NCI-H146 treated with DMSO at 0.1 percent for 48 hours (cell line): ENCODE data around the gene SYTL3.
A peak's percentile ranks its signal among the peaks of the same experiment; 100 is the strongest.
"Not testable (repeated sequence)": the region's sequence is repeated elsewhere in the genome, so short reads cannot be mapped to it uniquely, and the experiment has no call there.

Source experiments
- DNase-seq: peaks from one replicate; lab custom pipeline; 2025; ENCODE audit not compliant: unreplicated experiment; lab: John Stamatoyannopoulos, UW

The SYTL3 gene

DNA sequence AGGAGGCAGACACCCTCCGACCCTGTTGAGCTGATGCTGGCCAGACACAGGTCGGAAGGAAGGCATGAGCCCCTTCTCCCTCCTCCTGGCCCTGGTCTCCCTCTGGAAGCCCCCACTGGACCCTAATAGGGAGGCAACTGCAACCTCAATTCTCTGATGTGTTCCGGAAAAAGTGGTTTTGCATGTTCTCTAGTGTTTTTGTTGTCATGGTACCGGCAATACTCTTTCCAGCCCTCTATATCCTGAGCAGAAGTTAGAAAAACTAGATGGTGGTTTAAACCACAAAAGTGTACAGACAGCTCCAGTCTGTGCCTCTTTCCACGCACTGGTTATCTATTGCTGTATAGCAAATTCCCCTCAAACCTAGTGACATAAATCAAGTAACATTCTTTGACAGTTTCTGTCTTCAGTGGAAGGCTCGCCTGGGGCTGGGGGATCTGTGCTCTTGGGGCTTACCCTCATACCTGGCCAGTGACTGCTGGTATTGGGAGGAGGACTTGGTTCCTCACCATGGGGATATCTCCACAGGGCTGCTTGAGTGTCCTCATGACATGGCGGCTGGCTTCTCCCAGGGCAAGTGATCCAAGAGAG, 37.0 kb downstream of the SYTL3 start:
- no peak for DNase-seq

DNA sequence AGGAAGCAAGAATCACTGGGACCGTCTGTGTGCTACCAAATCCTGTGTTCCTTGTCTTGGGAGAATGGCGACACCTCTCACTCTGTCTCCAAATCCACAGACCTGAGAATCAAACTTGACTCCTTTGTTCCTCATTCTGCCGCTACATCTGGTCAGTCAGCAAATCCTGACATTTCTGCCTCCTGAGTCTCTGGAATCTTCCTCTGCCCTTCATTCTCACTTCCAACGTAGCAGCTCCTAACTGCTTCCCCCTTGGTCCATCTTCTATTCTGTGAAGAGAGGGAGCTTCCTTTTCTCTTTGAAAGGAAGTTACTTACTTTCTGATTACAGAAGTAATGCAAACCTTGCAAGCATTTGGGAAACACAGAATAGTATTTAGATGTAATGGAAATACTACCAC, 37.7 kb downstream of the SYTL3 start:
- DNase-seq: no peak

DNA sequence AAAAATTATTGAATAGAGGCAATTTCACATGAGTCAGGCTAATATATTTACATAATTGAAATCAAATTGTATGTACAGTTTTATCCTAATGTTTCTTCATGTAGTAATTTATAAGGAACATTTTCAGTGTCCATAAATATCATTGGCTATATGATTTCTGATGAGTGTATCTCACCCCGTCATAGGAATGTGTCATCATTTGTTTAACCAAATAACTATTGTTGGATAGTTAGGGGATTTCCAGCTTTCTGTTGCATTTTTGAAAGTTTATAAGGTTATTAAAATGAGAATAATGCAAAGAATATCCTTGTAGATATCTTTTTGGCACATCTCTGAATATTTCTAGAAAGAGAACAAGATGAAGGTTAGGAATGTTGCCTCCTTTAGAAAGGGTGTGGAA, 39.0 kb downstream of the SYTL3 start:
- DNase-seq: no peak

DNA sequence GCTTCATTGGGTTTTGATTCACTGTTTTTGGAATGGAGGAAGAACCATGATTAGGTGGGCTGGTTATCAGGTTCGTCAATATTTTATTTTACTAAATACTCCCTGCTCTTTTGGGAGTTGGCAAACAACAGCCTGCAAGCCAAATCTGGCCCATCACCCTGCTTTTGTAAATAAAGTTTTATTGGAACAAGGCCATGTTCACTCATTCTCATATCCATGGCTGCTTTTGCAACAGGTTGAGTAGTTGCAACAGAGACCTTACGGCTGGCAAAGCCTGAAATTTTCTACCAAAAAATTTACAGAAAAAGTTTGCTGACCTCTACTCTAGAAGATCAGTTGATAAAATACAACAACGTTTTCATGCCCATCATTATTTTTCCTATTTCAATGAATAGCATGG, 45.1 kb downstream of the SYTL3 start:
- DNase-seq: no peak

DNA sequence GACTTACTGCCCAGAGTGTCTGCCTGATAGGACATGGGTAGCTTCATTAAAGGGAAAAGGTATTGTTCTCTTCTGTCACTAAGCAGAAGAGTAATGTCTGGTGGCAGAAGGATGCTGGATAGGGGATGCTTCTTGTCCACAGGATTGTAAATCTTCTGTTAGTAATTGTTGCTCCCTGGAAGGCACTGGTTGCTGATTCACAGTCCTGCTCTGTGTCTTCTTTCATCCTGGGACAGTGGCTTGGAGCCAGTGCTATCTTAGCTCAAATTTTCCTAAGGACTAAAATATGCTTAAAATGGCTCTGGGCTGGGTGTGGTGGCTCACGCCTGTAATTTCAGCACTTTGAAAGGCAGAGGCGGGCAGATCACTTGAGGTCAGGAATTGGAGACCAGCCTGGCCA, 48.0 kb downstream of the SYTL3 start:
- DNase-seq: no peak

DNA sequence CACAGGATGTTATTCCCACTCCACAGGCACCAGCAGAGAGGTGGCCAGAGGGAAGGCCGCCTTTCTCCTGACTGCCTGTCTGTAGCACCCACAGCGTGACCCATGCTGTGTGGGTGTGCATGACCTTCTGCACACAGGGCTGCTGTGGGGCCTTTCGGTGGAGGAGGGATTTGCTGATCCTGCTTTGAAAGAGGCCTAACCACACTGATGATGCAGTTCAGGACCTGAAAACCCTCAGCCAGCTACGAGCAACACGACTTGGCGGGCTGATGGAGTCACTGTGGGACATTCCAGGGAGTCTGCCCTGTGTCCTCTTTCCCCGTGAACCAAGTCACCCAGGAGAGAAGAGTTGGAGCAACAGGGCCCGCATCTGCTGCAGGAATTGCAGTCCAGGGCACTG, 49.1 kb downstream of the SYTL3 start:
- no peak for DNase-seq

DNA sequence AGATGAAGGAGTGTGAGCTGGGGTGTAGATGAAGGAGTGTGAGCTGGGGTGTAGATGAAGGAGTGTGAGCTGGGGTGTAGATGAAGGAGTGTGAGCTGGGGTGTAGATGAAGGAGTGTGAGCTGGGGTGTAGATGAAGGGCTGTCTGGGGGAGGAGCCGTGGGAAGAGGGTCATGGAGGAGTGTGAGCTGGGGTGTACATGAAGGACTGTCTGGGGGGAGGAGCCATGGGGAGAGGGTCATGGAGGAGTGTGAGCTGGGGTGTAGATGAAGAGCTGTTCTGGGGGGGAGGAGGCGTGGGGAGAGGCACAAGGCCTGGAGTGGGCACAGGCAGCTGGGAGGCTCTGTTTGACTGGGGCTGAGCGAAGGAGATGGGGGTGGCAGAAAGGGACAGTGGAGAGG, 51.4 kb downstream of the SYTL3 start:
- DNase-seq: not testable (repeated sequence)

DNA sequence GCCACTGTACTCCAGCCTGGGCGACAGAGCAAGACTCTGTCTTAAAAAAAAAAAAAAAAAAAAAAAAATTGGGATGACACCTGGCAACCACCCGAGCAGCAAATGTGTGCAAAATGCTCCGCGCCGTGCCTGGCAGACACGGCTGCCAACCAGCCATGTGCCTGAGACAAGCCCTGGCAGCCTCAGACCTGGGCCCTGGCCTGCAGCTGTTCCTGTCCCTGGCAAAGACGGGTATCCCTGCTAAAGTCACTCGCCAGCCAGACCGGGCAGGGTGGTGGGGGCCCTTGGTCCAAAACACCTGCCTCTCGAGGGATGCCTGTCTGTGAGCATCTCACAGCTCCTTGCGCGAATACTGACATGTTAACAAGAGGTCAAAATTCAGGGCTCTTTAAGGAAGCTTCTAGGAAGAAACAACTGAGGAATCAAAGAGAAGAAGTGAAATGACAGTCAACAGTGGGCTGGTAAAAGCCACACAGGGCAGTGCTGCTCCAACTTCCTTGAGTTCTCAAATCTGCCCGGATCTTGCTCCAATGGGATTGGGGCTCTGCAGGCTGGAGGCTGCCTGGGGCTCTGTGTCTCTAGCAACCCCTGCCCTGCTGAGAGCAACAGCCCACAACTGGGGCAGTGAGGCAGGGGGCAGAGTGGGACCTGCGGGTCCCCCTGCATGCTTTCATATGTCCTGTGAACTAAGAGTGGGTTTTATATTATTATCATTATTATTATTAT, 53.4 kb downstream of the SYTL3 start:
- no peak for DNase-seq

DNA sequence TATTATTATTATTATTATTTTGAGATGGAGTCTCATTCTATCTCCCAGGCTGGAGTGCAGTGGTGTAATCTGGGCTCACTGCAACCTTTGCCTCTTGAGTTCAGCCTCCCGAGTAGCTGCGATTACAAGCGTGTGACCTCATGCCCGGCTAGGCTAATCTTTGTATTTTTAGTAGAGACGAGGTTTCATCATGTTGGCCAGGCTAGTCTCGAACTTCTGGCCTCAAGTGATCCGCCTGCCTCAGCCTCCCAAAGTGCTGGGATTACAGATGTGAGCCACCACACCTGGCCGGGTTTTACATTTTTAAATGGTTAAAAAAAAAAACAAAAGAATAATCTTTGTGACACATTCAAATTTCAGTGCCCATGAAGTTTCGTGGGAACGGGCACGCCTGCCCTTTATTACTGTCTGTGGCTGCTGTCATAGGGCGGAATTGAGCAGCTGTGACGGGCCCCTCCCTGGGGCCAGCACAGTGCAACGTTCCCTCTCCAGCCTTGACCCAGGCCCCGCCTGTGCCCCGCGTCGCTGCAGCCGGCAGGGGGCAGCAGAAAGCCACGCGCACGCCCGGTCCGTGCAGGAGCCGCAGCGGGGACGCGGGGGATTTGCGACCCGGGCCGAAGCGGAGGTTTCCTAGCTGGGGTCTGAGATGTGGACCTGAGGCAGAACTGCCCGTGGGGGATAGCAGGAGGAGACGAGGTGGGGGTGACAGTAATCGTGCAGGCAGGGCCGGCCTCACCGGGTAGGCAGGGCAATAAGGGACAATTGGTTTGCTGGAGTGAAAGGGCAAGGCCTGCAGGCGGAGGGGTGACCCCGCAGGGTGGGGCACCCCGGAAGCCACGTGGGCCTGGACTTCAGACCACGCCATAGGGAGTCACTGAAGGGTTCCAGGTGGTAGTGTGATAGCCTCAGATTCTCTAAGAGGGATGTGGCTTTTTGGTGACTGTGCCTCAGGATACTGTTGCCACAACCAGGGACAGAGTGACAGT, 54.3 kb downstream of the SYTL3 start:
- peak; percentile 18 for DNase-seq

DNA sequence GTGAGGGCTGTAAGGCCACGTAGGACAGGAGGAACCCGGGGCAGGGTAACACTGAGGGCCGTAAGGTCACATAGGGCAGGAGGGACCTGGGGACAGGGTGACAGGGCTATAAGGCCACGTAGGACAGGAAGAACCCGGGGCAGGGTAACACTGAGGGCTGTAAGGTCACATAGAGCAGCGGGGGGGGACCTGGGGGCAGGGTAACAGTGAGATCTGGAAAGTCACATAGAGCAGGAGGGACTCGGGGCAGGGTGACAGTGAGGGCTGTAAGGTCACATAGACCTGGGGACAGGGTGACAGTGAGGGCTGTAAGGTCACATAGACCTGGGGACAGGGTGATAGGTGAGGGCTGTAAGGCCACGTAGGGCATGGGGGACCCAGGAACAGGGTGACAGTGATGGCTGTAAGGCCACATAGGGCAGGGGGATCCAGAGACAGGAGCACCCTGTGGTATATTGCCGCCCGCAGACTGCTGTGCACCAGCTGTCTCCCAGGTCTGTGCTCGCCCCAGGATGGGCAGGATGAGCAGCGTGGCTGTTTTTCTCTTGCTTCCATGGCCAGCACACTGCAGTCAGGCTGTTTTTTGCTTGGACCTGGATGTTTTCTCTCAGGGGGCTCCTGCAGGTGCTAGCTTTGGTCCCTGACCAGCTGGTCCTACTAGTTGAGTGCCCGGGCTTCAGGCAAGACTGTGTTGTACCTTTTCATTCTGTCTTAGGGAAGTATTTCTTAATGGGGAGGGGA, 55.7 kb downstream of the SYTL3 start:
- DNase-seq: no peak

DNA sequence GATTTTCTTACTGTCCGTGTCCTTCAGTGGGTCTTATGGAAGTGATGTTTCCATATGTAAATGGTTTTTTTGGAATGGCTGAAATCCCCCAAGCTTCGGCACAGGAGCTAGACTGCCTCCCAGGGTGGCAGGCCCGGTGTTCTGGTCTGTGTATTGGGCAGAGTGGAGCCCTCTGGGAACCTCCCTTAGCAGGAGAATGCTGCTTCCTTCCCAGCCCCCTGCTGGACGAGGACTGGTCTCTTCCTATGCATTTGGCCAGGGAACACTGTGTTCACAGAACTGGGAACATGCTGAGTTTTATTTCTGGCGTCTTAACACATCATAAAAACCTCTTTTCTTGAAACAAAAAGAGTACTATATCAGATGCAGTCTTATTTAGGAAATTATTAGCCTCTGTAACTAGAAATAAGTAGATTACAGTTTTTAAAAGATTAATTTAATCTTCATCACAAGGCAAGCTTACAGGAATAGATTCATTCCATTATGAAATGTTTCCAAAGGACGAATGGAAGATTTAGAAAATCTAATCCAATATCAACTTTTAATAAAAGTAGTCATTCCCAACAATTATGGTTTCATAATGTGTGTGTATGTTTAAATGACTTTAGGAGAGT, 56.6 kb downstream of the SYTL3 start:
- DNase-seq: no peak

DNA sequence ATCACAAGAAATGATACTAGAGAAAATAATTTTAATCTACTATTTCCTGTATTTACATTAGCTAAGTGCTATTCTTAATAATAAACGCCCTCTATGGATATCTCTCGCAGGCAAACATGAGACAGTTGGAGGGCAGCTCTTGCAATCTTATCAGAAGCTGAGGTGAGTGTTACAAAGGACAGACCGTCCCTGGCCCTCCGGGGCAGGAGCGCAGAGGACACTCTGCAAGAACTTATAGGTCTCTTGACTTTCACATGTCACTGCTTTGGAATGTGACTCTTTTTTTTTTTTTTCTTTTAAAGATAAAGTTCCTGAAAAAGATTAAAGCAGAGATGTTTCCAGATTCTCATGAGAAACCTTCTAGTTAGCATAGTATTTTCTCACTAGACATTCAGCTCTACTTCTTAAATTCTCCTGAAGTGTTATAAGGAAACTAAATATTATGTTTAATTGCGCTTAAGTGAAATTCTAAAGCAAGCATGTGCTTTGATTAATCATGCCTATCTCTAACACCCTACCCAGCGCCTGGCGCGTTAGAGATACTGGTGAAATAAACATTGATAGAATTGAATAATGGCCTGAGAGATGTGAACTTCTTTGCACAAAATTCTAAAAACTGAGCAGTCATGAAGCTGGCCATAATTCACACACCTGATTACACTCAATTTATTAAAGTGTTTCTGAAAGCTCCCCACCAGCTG, 57.4 kb downstream of the SYTL3 start:
- peak; percentile 4 for DNase-seq

DNA sequence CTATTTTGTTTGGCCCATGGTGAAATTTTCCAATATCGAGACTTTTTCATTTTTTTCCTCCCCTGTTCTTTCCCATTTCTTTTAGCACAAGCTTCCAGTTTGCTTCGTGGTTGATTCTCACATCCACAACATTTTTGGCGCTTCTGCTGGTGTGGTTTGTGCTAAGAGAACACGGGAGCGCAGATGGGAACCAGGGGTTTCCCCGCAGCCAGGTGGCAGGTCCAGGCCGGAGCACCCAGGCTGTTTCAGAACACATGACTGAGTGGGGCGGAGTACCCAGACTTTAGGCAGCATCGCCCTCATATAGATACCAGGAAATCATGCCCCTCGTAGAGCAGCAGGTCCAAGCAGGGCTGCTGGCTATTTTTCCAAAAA, 58.0 kb downstream of the SYTL3 start:
- no peak for DNase-seq

DNA sequence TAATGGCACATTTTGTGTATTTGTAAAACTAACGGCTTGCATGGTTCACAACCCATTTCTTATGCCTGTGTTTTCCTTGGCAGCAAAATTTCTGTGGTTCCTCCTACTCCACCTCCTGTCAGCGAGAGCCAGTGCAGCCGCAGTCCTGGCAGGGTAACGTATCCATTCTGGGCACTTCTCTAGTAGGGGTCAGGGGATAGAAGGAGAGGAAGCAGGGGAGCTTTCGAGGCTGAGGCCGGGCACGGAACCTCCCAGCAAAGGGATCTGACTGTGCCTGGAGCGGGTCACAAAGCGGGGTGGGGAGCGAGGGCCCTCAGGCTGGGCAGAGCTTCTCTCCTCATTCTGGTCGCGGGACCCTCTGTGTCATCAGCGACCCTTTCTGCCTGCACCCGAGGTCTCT, 58.4 kb downstream of the SYTL3 start:
- DNase-seq: no peak

DNA sequence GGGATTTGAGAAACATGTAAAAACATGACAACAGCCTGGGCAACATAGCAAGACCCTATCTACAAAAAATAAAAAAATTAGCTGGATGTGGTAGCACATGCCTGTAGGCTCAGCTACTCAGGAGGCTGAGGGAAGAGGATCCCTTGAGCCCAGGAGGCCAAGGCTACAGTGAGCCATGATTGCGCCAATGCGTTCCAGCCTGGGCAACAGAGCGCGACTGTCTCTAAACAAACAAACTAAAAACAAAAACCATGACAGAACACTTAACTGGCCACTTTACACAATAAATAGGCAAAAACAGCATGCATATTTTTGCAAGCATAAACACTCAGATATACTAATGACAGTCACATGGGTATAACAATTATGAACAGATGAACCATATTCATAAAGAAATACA, 60.0 kb downstream of the SYTL3 start:
- no peak for DNase-seq

DNA sequence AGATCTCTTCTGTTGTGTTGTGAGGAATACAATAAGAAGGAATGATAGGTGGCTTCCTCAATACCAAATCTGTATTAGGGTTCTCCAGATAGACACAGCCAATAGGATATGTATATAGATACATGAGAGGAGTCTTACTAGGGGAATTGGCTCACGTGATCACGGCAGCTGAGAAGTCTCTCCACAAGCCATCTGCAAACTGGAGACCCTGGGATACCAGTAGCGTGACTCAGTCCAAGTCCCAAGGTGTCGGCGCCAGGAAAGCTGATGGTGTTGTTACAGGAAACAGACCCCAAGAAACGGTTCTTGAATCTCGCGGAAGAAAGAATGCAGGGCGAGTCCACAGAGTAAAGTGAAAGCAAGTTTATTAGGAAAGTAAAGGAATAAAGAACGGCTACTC, 61.4 kb downstream of the SYTL3 start:
- no peak for DNase-seq

DNA sequence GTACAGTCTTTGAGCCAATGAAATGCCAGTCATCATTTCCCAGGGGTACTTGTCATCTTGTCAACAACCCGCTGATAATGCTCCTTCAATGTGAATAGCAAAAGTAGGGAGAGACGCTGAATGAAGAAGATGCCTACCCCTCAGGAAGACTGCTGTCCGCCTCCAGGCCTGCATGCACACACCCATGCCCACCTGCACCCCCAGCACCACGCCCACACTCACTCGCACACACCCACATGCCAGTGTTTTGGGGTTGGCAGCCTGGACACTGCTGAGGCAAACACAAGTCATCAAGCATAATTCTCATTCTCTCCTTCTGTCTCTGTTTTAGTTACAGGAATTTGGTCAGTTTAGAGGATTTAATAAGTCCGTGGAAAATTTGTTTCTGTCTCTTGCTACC, 63.6 kb downstream of the SYTL3 start:
- DNase-seq: no peak

DNA sequence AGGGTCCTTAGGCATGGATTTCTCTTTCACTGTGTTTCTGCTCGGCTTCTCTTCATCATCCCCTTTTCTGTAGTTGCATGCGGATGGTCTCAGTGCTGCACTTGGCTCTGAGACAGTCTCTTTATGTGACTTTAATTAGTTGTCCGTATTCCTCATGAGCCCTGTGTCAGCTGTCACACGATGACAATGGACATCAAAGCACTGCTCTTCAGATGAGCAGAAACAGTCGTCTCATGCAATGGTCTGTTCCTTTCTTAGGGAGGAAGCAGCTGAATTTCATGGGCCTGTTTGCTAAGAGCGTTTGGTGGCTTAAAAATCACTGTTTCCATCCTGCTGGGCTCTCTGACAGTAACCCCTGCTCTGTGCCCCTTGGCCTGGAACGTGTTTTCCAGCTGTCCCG, 64.9 kb downstream of the SYTL3 start:
- DNase-seq: no peak

DNA sequence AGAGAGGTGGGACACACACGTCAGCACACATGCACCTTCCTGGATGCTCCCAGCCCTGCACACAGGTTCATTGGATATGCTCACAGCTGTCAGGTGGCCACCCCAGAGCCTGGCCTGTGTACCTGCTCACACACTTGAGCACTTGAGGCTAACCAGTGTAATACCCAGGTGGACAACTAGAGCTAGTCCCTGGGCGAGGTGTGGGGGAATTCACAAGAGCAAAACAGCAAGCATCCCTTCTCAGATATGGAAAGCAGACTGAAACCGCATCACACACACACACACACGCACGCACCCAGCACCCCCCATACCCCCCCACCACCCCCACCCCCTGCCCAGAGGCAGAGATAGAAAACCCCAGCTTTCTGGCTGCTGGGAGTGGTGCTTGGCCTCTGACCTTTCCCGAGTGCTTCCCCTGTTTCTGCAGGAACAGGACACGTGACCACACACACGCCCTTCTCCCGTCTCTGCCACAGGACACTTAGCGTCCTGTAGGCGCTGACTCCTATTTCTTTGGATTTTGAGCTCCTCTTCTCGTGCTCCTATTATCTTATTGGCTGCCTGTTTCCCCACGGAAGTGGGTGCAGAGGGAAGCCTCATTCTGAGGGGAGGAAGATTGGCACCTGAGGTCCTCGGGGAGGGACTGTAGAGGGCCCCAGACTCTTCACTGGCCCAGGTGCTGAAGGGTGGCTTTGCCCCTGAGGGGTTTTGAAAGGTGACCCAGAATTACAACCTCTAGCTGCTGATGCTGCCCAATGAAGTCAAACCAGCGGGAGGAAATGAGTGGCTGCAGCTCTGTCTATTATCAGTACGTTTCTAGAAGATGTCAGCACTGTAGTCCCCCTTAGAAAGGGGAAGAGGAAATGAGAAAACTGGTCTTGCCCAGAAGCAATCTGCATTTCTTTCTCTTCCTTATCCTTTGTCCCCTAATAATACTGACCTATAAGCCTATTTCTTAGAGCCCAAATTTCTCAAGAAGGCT, 65.8 kb downstream of the SYTL3 start:
- no peak for DNase-seq
